HG03139 (cell line): ENCODE results near the gene MED6.

ENCODE experiments used
- ATAC-seq: cut with Tn5 transposase; IDR thresholded peaks from one replicate; pipeline ENCODE4 v1.9.1; 2021; ENCODE audit not compliant: unreplicated experiment

MED6 gene

DNA sequence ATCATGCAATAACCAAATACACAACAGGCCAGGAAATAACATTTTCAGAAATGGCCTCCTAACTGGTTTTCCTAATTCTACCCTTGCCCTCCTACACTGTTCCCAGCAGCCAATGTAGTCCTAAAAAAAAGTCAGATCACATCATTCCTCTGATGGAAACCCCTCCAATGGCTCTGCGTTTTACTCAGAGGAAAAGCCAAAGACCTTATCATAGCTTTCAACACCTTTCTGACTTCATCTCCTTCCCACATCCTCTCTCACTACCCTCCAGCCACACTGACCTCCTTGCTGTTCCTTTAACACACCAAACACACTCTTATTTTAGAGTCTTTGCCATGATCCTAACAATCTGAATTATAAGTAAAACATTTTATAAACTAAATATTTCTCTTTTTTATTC, 1.1 kb downstream of the MED6 start:
- ATAC-seq, result no peak

DNA sequence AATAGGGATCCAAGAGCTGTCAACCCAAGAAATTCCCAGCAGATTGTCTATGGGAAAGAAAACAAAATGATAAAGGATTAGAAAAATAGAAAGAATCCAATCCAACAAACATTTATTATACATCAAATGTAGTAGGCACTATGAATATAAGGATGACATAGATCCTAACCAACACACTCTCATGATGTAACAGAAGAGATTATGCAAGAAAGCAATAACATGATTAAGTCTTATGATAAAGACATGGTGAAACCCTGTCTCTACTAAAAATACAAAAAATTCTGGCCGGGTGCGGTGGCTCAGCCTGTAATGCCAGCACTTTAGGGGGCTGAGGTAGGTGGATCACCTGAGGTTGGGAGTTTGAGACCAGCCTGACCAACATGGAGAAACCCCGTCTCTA, 2.7 kb downstream of the MED6 start:
- ATAC-seq, result no peak

GRCh38 chr14:70595443-70596185, 4.8 kb downstream of the MED6 start:
- ATAC-seq, result no peak

DNA sequence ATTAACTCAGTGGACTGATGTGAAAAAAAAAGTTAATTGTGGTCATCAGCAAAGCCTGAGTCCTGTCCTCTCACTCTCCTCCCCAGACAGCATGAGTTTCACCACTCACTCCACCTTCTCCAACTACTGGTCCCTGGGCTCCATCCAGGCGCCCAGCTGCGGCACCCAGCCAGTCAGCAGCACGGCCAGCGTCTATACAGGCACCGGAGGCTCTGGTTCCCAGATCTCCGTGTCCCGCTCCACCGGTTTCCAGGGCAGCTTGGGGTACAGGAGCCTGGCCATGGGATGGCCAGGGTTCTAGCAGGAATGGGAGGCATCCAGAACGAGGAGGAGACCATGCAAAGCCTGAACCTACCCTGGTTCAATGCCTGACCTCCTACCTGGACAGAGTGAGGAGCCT, 6.0 kb downstream of the MED6 start:
- ATAC-seq, result no peak

- no peak for ATAC-seq
These were observed 15.2 kb downstream of the MED6 start for GRCh38 chr14:70585231-70585630.

DNA sequence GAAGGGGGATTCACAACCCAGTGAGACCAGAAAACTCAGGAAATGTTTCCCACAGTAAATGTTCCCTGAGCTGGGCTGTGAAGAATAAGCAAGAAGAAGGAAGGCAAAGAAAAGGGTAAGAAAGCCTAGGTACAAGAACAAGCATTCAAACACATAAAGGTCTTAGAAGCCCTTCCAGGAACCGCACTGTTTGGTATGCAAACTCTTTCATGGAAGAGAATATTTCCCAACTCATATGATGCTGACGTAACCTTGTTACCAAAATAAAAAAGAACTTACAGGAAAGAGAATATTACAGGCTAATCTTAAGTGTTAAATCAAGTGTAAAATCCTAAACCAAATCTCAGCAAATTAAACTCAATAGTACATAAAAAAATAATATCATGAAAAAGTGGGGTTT, 23.6 kb downstream of the MED6 start:
- no peak for ATAC-seq

- ATAC-seq, result no peak
These were observed 27.4 kb downstream of the MED6 start for GRCh38 chr14:70573050-70573449.

DNA sequence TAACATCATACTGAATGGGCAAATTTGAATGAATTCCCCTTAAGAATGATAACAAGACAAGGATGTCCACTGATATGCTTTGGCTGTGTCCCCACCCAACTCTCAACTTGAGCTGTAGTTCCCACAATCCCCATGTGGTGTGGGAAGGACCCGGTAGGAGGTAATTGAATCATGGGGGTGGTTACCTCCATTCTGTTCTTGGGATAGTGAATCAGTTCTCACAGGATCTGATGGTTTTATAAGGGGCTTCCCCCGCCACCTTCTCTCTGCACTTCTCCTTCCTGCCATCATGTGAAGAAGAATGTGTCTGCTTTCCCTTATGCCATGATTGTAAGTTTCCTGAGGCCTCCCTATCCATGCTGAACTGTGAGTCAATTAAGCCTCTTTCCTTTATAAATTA, 29.3 kb downstream of the MED6 start:
- no peak for ATAC-seq

DNA sequence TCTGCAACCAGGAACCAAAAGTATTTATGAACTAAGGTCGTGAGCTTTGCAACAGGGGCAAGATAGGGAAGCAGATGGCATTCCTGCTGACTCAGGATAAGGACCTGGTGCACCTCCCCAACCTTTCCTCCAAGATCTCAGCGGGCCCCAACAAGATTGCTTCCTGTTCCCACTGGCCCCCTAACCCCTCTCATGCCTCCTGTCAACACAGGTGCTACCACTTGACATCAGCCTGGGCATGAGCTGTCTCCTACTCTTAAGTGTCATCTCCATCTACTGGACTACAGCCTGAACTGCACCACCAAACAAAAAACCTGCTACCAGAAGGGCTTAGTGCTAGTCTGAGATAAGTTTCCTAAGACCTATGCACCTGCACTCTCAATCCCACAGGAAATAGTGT, 32.7 kb downstream of the MED6 start:
- ATAC-seq, result no peak

GRCh38 chr14:70563869-70564268, 36.6 kb downstream of the MED6 start:
- ATAC-seq, result no peak

GRCh38 chr14:70563417-70563816, 37.0 kb downstream of the MED6 start:
- ATAC-seq, result no peak

DNA sequence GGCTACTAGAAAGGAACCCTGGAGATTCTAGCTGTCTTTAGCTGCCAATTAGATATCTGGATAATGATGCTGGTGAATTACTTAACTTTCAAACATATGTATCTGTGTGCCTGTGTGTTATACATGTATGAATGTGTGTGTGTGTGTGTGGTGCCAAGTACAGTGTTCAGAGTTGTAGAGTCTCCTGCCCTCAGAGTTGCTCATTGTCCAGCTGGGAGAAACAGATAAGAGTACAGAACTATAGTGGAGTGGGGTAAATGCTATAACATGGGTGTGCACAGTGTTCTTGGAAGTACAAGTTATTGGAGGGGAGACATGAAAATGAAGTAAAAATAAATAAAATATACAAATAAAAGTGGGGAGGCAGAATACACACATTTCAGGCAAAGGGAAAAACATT, 42.1 kb downstream of the MED6 start:
- ATAC-seq, result no peak

DNA sequence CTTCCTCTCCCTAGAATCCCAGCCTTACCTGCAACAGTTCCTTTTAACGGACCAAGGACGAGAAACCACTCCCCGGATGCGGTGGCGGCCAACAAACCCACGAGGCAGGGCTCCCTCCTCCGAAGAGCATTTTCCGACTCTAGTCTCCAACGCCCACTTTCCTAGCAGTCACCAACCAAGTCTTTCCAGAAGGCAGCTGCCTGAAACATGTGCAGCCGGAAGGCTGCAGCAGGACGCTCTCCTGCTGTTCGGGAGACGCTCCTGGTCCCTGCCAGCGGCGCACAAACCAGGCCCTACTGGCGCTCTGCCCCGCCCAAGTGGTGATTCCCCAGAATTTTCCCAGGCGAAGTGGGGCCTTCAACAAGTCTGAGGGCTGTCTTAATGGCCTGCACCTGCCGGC, 44.6 kb downstream of the MED6 start:
- no peak for ATAC-seq

DNA sequence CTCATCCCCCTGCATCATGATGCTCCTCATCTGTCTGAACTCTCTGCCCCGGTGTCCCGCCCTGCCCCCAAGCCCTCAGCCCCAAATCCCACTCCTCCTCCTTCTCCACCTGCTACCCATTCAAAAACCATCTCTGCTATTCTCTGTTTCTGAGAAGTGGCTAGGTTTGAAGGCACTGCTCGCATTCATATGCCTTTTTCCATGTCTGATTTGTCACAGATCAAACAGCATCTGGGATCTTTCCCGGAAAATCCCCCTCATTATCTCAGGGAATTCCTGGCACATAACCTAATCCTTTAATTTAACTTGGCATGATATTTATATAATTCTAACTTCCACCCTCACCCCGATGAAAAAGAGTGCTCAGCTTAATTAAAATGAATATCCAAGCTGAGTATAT, 62.4 kb downstream of the MED6 start:
- ATAC-seq, result no peak

- no peak for ATAC-seq
These were observed 63.6 kb downstream of the MED6 start for GRCh38 chr14:70536830-70537229.

DNA sequence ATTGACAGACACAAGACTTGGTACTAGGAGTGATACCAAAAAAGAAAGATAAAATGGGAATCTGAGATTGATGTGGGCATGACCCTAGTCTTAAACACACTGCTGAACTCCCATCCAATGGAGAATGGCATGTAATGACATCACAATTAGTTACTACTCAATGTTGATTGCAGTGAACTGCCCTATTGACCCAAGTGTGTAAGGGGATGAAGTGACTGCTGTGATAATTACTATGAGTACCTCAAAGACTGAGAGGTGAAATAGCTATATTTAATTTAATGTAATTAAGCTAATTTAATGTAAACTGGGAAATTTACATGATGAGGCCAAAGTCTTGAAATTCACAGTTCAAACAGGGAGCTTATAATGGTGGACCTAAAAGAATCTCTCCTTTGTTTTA, 65.6 kb downstream of the MED6 start, which contains the start of gene ADAM20:
ADAM20 (minus strand) TSS at position 101 of the 400 bp plus-strand sequence. CDS start 10,247 bp downstream, outside the sequence.
- no peak for ATAC-seq
